Measurements from ENCODE around the gene CENPT.

- TF ChIP-seq REST (IDR thresholded peaks at IDR 0.05; ENCODE audit: insufficient replicate concordance, low read depth) (no peak), SPI1 (IDR thresholded peaks at IDR 0.05; ENCODE audit: borderline replicate concordance, low read depth) (no peak)
Observed at GRCh38 chr16:67882374-67883145, 35.1 kb upstream of the CENPT start.

Measured in HL-60 (cell line).